ENCODE measurements around the gene WARS2. TPM values are rescaled to one million over a fixed set of nuclear protein-coding genes. Genes with fewer than 3 reads are reported as not detected.
A peak's percentile ranks its signal among the peaks of the same experiment; 100 is the strongest.

WARS2 gene
- total RNA-seq, 1 experiment from 2014 or later = 17.6 TPM

- Histone ChIP-seq H4K20me1 (ENCODE audit: insufficient read depth) (no peaks in the 10 kb centered on the region), H3K4me2 (no peak overlapping the region), H3K27me3 (ENCODE audit: insufficient read depth, low read depth) (no peaks in the 10 kb centered on the region), H3K79me2 (ENCODE audit: low read depth) (peaks cover 39% of the 10 kb centered on the region), H3K36me3 (ENCODE audit: low read depth) (peaks cover 6% of the 10 kb centered on the region), H3K4me3 (no peak overlapping the region), H3F3A (ENCODE audit: insufficient read depth, low read depth) (peaks cover 13% of the 10 kb centered on the region; the same call in 1 of the 2 replicates), H3K27ac (no peak overlapping the region), H3K4me1 (replicated peaks; ENCODE audit: insufficient read depth) (peaks cover 28% of the 10 kb centered on the region), H3K9me2 (ENCODE audit: insufficient read depth) (no peaks in the 10 kb centered on the region), H2AFZ (no peak overlapping the region), H3K9me3 (ENCODE audit: insufficient read depth, low read depth) (no peaks in the 10 kb centered on the region)
- TF ChIP-seq CTCF (conservative IDR thresholded peaks at IDR 0.05) = no peak
- no peak for TF ChIP-seq EZH2 (IDR thresholded peaks at IDR 0.05; ENCODE audit: low read depth)
- no peak for DNase-seq
- BruUV-seq (replicated peaks) = no TSS peak
- POLR2A ChIA-PET (ENCODE audit: unreplicated experiment) = no interaction called here
- intact Hi-C loops (cut with micrococcal nuclease; ENCODE audit: unreplicated experiment) = loop anchor here (5.0 kb wide), 1 partner anchor 141 kb away; no protein-coding TSS in a partner anchor
- CTCF ChIA-PET = no interaction called here
These were observed 3.3 kb upstream of the WARS2 start for GRCh38 chr1:119143706-119144105.

- H3K4me3 ChIP-seq = peak overlapping the region; percentile 75
- CTCF ChIA-PET = interaction anchor here (0.6 kb wide), 1 partner anchor 133 kb away, joined by 3 read pairs; no protein-coding TSS in a partner anchor
- peaks cover 31% of the 10 kb centered on the region for H3K4me1 ChIP-seq (replicated peaks; ENCODE audit: insufficient read depth)
- H3K9me3 ChIP-seq (ENCODE audit: insufficient read depth, low read depth) = no peaks in the 10 kb centered on the region
- TF ChIP-seq EZH2 (IDR thresholded peaks at IDR 0.05; ENCODE audit: low read depth) (no peak), CTCF (conservative IDR thresholded peaks at IDR 0.05) (no peak)
- intact Hi-C loops (cut with micrococcal nuclease; ENCODE audit: unreplicated experiment) = loop anchor here (2.0 to 5.0 kb wide), 2 partner anchors 133 to 139 kb away; no protein-coding TSS in a partner anchor
- POLR2A ChIA-PET (ENCODE audit: unreplicated experiment) = interaction anchor here (0.5 kb wide), 1 partner anchor 26 kb away, joined by 5 read pairs; no protein-coding TSS in a partner anchor
- H3K27ac ChIP-seq = peak overlapping the region; percentile 96
- H3K27me3 ChIP-seq (ENCODE audit: insufficient read depth, low read depth) = no peaks in the 10 kb centered on the region
- H3F3A ChIP-seq (ENCODE audit: insufficient read depth, low read depth) = peaks cover 13% of the 10 kb centered on the region; the same call in 1 of the 2 replicates
- DNase-seq = no peak
- BruUV-seq (replicated peaks) = no TSS peak
- H3K36me3 ChIP-seq (ENCODE audit: low read depth) = 0 out of 2 replicates have a peak, but pooled peaks cover 6% of the 10 kb centered on the region
- no peaks in the 10 kb centered on the region for H3K9me2 ChIP-seq (ENCODE audit: insufficient read depth)
- H3K4me2 ChIP-seq = peak overlapping the region; percentile 84
- 0 out of 2 replicates have a peak, but pooled peaks cover 5% of the 10 kb centered on the region for H4K20me1 ChIP-seq (ENCODE audit: insufficient read depth)
- H2AFZ ChIP-seq = peak overlapping the region; percentile 90; the same call in 1 of the 2 replicates
- peaks cover 57% of the 10 kb centered on the region for H3K79me2 ChIP-seq (ENCODE audit: low read depth)
These were observed 1.2 kb upstream of the WARS2 start for GRCh38 chr1:119141660-119142059.

GRCh38 chr1:119141020-119141424, 569 bp upstream of the WARS2 start:
- no TSS peak for BruUV-seq (replicated peaks)
- ChIA-PET CTCF (interaction anchor here (0.6 kb wide), 2 partner anchors 10 to 132 kb away, joined by 3 to 5 read pairs; no protein-coding TSS in a partner anchor), POLR2A (ENCODE audit: unreplicated experiment) (interaction anchor here (0.6 kb wide), 1 partner anchor 132 kb away, joined by 8 read pairs; no protein-coding TSS in a partner anchor)
- TF ChIP-seq CTCF (conservative IDR thresholded peaks at IDR 0.05) (peak; percentile 66), EZH2 (IDR thresholded peaks at IDR 0.05; ENCODE audit: low read depth) (no peak)
- Histone ChIP-seq H3K9me2 (ENCODE audit: insufficient read depth) (no peaks in the 10 kb centered on the region), H3F3A (ENCODE audit: insufficient read depth, low read depth) (peaks cover 13% of the 10 kb centered on the region; the same call in 1 of the 2 replicates), H3K27ac (peak overlapping the region; percentile 96), H3K4me1 (replicated peaks; ENCODE audit: insufficient read depth) (peaks cover 31% of the 10 kb centered on the region), H3K9me3 (ENCODE audit: insufficient read depth, low read depth) (no peaks in the 10 kb centered on the region), H3K79me2 (ENCODE audit: low read depth) (peaks cover 63% of the 10 kb centered on the region), H3K36me3 (ENCODE audit: low read depth) (0 out of 2 replicates have a peak, but pooled peaks cover 6% of the 10 kb centered on the region), H3K27me3 (ENCODE audit: insufficient read depth, low read depth) (no peaks in the 10 kb centered on the region), H3K4me2 (peak overlapping the region; percentile 84), H3K4me3 (peak overlapping the region; percentile 75), H2AFZ (peak overlapping the region; percentile 90), H4K20me1 (ENCODE audit: insufficient read depth) (0 out of 2 replicates have a peak, but pooled peaks cover 8% of the 10 kb centered on the region)
- intact Hi-C loops (cut with micrococcal nuclease; ENCODE audit: unreplicated experiment) = loop anchor here (2.0 to 5.0 kb wide), 2 partner anchors 134 to 139 kb away; no protein-coding TSS in a partner anchor
- peak; percentile 40 to 50 for DNase-seq

Measured in PC-9 (cell line).